Activated T-cell treated with anti-CD3 and anti-CD28 coated beads, Interleukin-2, amount 50 U/mL, for 1 hour (primary cell): Measurements from ENCODE around the gene PEX11G.

ENCODE experiments used
- DNase-seq: peaks from one replicate; pipeline ENCODE4 v3.0.0-alpha.2; 2020

Gene PEX11G

DNA sequence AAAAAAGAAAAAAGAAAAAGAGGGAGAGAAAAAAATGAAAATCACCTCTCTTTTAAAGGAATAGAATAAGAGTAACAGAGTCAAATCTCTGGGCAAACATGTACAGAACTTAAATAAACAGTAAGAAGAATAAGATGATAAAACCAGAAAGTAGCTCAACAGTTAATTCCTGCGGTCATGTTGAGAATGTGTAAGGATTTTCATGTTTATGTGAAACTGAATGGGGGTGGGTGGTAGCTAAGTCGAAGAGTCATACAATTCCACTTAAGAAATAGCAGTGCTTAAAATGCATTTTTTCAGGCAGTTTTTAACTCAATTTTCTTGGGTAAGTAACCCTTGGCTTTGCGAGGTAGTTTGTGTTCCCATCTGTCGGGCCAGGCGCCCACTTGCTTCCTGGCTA, 60.9 kb downstream of the PEX11G start:
- no peak for DNase-seq

DNA sequence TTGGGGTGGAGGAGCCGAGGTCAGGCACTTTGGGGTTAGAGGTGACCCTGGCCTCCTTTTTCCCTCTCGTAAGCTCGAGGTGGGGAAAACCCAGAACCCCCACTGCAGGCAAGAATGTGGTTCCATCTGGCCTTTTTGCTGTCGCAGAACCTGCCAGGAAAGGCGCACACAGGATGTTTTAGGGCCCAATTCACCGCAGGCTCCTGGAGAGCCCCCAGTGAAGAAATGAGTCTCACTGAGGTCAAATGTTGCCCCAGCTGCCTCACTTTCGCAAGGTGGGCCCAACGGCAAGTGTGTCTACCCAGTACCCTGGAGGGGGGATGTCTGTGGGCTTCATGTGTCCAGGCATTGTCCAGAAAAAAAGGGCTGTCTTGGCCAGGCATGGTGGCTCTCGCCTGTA, 61.8 kb downstream of the PEX11G start:
- DNase-seq: no peak
